Measurements from ENCODE around the gene ARHGAP11A. TPM values are rescaled to one million over a fixed set of nuclear protein-coding genes. Genes with fewer than 3 reads are reported as not detected.

The ARHGAP11A gene
- polyA plus RNA-seq, 4 donors = 1.3 to 15.1 (median 8.2) TPM

DNA sequence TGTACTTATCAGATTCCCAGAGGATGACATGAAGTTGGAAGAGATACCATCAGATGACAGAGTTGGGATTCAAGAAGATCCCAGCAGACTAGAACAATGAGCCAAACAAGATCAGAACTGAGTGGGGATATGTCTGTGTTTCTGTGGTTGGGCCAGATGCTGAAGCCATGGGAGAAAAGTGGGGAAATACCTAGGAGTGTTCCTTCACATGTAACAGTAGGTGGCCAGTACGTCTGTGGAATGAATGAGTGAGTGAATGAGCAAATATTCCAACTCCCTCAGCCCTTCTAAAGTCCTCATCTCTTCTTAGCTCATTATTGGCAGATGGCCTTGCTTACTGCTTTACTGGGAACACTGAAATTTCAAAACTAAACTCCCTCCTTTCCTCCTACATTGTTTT, 70.3 kb downstream of the ARHGAP11A start:
- DNase-seq = no peak
- WGBS, 3 donors = 69 to 94% (median 83%) methylated on average over 1 of the region's 1 CpG
- FAIRE-seq = no peak

DNA sequence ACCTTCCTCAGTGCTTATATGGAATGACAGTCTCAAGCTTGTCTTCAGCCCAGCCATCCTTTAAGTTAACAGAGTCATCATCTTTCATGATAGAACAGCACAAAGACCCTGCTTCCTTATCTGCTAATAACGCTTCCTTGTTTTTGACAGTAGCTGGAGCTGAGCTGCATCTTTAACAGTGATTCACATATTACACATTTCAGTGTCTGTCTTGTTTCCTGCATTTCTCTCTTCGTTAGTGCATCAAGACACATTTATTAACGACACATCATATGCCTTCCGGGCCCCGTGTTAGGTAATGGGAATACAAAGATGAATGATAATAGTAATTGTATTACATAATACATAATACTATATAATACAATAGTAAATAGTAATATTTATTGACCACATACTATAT, 72.3 kb downstream of the ARHGAP11A start:
- 81 to 90% (median 81%) methylated on average over 5 of the region's 5 CpGs for WGBS, 3 donors

More for the DNA sequence above, 70.3 kb downstream of the ARHGAP11A start:
- H3K27ac ChIP-seq (ENCODE audit: low read depth in 1 of 3, low read length in 2 of 3) = no peak overlapping the region
- H3K4me1 ChIP-seq (ENCODE audit: control insufficient read depth in 3 of 3, insufficient read depth in 2 of 3, low read depth in 1 of 3, low read length in 2 of 3) = no peaks in the 10 kb centered on the region
- no peaks in the 10 kb centered on the region for H3K27me3 ChIP-seq (ENCODE audit: control insufficient read depth in 3 of 3, insufficient read depth in 3 of 3, low read length in 3 of 3)
- H3K9me3 ChIP-seq (ENCODE audit: control insufficient read depth in 2 of 2, insufficient read depth in 1 of 2, low read depth in 1 of 2, low read length in 1 of 2) = no peaks in the 10 kb centered on the region
- H3K36me3 ChIP-seq (ENCODE audit: control insufficient read depth in 3 of 3, insufficient read depth in 2 of 3, low read depth in 1 of 3, low read length in 3 of 3) = no peaks in the 10 kb centered on the region
- no peak overlapping the region for H3K4me3 ChIP-seq (ENCODE audit: low read depth in 1 of 3, low read length in 3 of 3)

DNA sequence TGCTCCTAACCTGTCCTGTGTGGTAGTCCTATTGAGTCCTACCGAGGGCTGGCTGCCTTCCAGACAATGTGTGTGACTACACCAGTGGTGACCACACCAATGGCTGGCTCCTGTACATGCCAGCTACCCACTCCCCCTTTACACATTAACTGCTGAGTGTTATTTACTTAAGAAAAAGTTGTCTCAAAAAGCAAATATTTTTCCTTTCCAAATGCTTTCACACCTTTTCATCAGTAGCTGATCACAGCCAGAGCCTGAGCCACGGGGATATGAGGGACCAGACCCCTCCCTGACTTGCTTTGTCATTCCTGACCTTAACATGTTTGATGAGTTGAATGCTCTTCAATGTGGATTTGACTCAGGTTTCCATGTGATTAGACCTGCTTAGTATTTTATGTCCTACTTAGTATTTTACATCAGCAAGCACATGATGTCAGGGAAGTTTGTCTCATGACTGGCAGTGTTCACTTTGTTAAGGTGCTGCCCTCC, 72.9 kb downstream of the ARHGAP11A start:
- H3K4me3 ChIP-seq (ENCODE audit: low read depth in 1 of 3, low read length in 3 of 3) = no peak overlapping the region
- H3K36me3 ChIP-seq (ENCODE audit: control insufficient read depth in 3 of 3, insufficient read depth in 2 of 3, low read depth in 1 of 3, low read length in 3 of 3) = no peaks in the 10 kb centered on the region
- FAIRE-seq (no peak), DNase-seq (no peak)
- no peaks in the 10 kb centered on the region for H3K27me3 ChIP-seq (ENCODE audit: control insufficient read depth in 3 of 3, insufficient read depth in 3 of 3, low read length in 3 of 3)
- H3K9me3 ChIP-seq (ENCODE audit: control insufficient read depth in 2 of 2, insufficient read depth in 1 of 2, low read depth in 1 of 2, low read length in 1 of 2) = no peaks in the 10 kb centered on the region
- no peak overlapping the region for H3K27ac ChIP-seq (ENCODE audit: low read depth in 1 of 3, low read length in 2 of 3)
- peaks cover 0 to 3% (median 2%) of the 10 kb centered on the region in 3 donors for H3K4me1 ChIP-seq (ENCODE audit: control insufficient read depth in 3 of 3, insufficient read depth in 2 of 3, low read depth in 1 of 3, low read length in 2 of 3)
- WGBS, 3 donors = 49 to 59% (median 54%) methylated on average over 2 of the region's 2 CpGs

More for the DNA sequence above, 72.3 kb downstream of the ARHGAP11A start:
- Histone ChIP-seq H3K36me3 (ENCODE audit: control insufficient read depth in 3 of 3, insufficient read depth in 2 of 3, low read depth in 1 of 3, low read length in 3 of 3) (no peaks in the 10 kb centered on the region), H3K9me3 (ENCODE audit: control insufficient read depth in 2 of 2, insufficient read depth in 1 of 2, low read depth in 1 of 2, low read length in 1 of 2) (no peaks in the 10 kb centered on the region), H3K4me3 (ENCODE audit: low read depth in 1 of 3, low read length in 3 of 3) (no peak overlapping the region), H3K27me3 (ENCODE audit: control insufficient read depth in 3 of 3, insufficient read depth in 3 of 3, low read length in 3 of 3) (no peaks in the 10 kb centered on the region), H3K4me1 (ENCODE audit: control insufficient read depth in 3 of 3, insufficient read depth in 2 of 3, low read depth in 1 of 3, low read length in 2 of 3) (peaks cover 0 to 3% (median 0%) of the 10 kb centered on the region in 3 donors), H3K27ac (ENCODE audit: low read depth in 1 of 3, low read length in 2 of 3) (no peak overlapping the region)
- DNase-seq = no peak
- FAIRE-seq = no peak

Other genes starting within 250 kb of the ARHGAP11A start
- 1 to 10 TPM in 1 of 4 donors, under 1 TPM in 1, not detected in 2; 0.07 to 1.0 TPM for gene GOLGA8K, start 212.2 kb upstream of the ARHGAP11A start, polyA plus RNA-seq
- under 1 TPM in 3 of 4 donors, not detected in 1; 0.15 to 0.27 (median 0.21) TPM for gene GOLGA8O, start 159.9 kb upstream of the ARHGAP11A start, polyA plus RNA-seq
- gene GOLGA8N, start 22.0 kb upstream of the ARHGAP11A start, polyA plus RNA-seq = 10 to 100 TPM in 1 of 4 donors, 1 to 10 TPM in 3; 1.1 to 16.1 (median 1.5) TPM
- gene SCG5, start 26.2 kb downstream of the ARHGAP11A start, polyA plus RNA-seq = 10 to 100 TPM in 1 of 4 donors, 1 to 10 TPM in 3; 1.9 to 13.3 (median 6.3) TPM
- gene GREM1, start 102.5 kb downstream of the ARHGAP11A start, polyA plus RNA-seq = 10 to 100 TPM in 1 of 4 donors, 1 to 10 TPM in 1, under 1 TPM in 2; 0.22 to 39.6 (median 1.5) TPM

Measured in small intestine (tissue), 7 donors.